GM23248 (cell line): Measurements from ENCODE around the gene RAPGEF4. TPM values are rescaled to one million over a fixed set of nuclear protein-coding genes. Genes with fewer than 3 reads are reported as not detected.

Experiments used
- DNase-seq: peaks from one replicate; pipeline ENCODE4 v3.0.0-alpha.2; 2015
- H2AFZ ChIP-seq: fragments of 200-600 bp; sonication (generic); 2 replicates; pipeline ENCODE4 v1.6.1; 2016; ENCODE audit warnings: antibody characterized with exemption
- H3F3A ChIP-seq: fragments of 200-600 bp; sonication (generic); 2 replicates; pipeline ENCODE4 v1.6.1; 2016; ENCODE audit warnings: mild to moderate bottlenecking, antibody characterized with exemption, mixed run types; ENCODE audit not compliant: insufficient read depth
- H3K27ac ChIP-seq: fragments of 200-600 bp; sonication (generic); 2 replicates; pipeline ENCODE4 v1.5.1; 2016; ENCODE audit warnings: mild to moderate bottlenecking
- H3K27me3 ChIP-seq: fragments of 200-600 bp; sonication (generic); replicated peaks from 2 replicates; pipeline ENCODE4 v1.6.1; 2016; ENCODE audit warnings: mild to moderate bottlenecking; ENCODE audit not compliant: insufficient read depth
- H3K36me3 ChIP-seq: fragments of 200-600 bp; sonication (generic); 2 replicates; pipeline ENCODE4 v1.6.1; 2016; ENCODE audit warnings: low read depth, mild to moderate bottlenecking
- H3K4me1 ChIP-seq: fragments of 200-600 bp; sonication (generic); 2 replicates; pipeline ENCODE4 v1.6.1; 2016; ENCODE audit warnings: mild to moderate bottlenecking; ENCODE audit not compliant: insufficient read depth
- H3K4me2 ChIP-seq: fragments of 200-600 bp; sonication (generic); one replicate; pipeline ENCODE4 v1.6.1; 2016; ENCODE audit warnings: mild to moderate bottlenecking; ENCODE audit not compliant: unreplicated experiment
- H3K4me3 ChIP-seq: fragments of 200-600 bp; sonication (generic); 2 replicates; pipeline ENCODE4 v1.5.1; 2016; ENCODE audit warnings: mild to moderate bottlenecking
- H3K79me2 ChIP-seq: fragments of 200-600 bp; sonication (generic); 2 replicates; pipeline ENCODE4 v1.6.1; 2016; ENCODE audit warnings: mild to moderate bottlenecking; ENCODE audit not compliant: insufficient read depth
- H3K9ac ChIP-seq: fragments of 200-600 bp; sonication (generic); 2 replicates; pipeline ENCODE4 v1.6.1; 2016; ENCODE audit warnings: mild to moderate bottlenecking
- H3K9me2 ChIP-seq: fragments of 200-600 bp; sonication (generic); 2 replicates; pipeline ENCODE4 v1.6.1; 2016; ENCODE audit warnings: mixed run types, mild to moderate bottlenecking, moderate library complexity; ENCODE audit not compliant: insufficient read depth
- H3K9me3 ChIP-seq: fragments of 200-600 bp; sonication (generic); one replicate; pipeline ENCODE4 v1.6.1; 2017; ENCODE audit warnings: low read depth
- H4K20me1 ChIP-seq: fragments of 200-600 bp; sonication (generic); 2 replicates; pipeline ENCODE4 v1.6.0; 2016; ENCODE audit not compliant: insufficient read depth
- EZH2 ChIP-seq: fragments of 200-600 bp; sonication (generic); IDR thresholded peaks from 2 replicates; pipeline ENCODE4 v1.6.1; 2018; ENCODE audit warnings: antibody characterized with exemption, mild to moderate bottlenecking; ENCODE audit not compliant: insufficient read depth, poor library complexity, severe bottlenecking
- EZH2phosphoT487 ChIP-seq: fragments of 200-600 bp; sonication (generic); IDR thresholded peaks from 2 replicates; pipeline ENCODE4 v1.6.1; 2018; ENCODE audit warnings: antibody characterized with exemption, moderate library complexity, mild to moderate bottlenecking, low read depth; ENCODE audit not compliant: insufficient read depth
- WGBS, 2 experiments: methylation state at CpG; one replicate each; pipeline ENCODE4 v1.1.6; 2015 to 2017; ENCODE audit warnings: low lambda C conversion rate in 2 of 2, low coverage in 1 of 2; ENCODE audit errors: missing lambda C conversion rate in 2 of 2; 5-methylcytosine and 5-hydroxymethylcytosine counted together
- in situ Hi-C: fragments of 300-500 bp; cut with MboI; formaldehyde crosslinking; loops from 2 replicates; pipeline ENCODE4 v1.15.0; 2020
- polyA plus RNA-seq: library from polyadenylated mRNA; unstranded; fragments of >200 nt; fragmentation: Nextera tagmentation; extraction: Ambion mirVana; gene quantifications from 2 replicates; pipeline ENCODE4 v1.2.1, GENCODE V29; 2016
- total RNA-seq: library from RNA; depleted of rRNA; stranded (reverse); fragments of >200 nt; shearing (Covaris generic); gene quantifications from 2 replicates; pipeline ENCODE4 v1.2.3, GENCODE V29; 2014

The RAPGEF4 gene
- total and polyA plus RNA-seq, 2 experiments from 2014 or later, result 2.2 TPM; not detected in 1

DNA sequence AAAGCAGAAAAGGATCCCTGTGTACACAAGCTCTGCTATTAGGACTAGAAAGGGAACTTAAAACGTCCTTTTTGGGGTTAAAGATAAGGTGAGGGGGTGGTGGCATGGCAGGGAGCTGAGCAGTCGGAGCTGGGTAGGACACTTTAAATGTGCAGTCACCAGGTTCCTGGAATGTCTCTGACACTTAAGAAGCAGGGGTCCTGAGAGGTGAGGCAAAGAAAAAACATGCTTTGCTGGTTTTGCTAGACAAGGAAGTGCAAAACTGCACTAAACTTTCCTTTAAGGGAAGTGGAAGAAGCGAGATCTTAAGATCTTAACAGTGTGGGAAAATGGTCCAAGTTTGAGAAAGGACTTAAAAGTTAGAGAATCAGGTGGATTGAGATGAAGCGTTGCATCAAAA lies 240.5 kb downstream of the RAPGEF4 start:
- H3K4me3 ChIP-seq, result no peak overlapping the region
- no peak overlapping the region for H3K27ac ChIP-seq
- no peak overlapping the region for H3K9ac ChIP-seq
- H3K36me3 ChIP-seq, result no peaks in the 10 kb centered on the region
- in situ Hi-C loops, result no loop called here
- no peaks in the 10 kb centered on the region for H3K4me1 ChIP-seq
- H3K9me2 ChIP-seq, result no peaks in the 10 kb centered on the region
- TF ChIP-seq EZH2phosphoT487, result no peak
- TF ChIP-seq EZH2, result no peak
- no peaks in the 10 kb centered on the region for H3K27me3 ChIP-seq
- H3K4me2 ChIP-seq, result no peak overlapping the region
- DNase-seq, result no peak
- no peak overlapping the region for H2AFZ ChIP-seq
- no peaks in the 10 kb centered on the region for H4K20me1 ChIP-seq
- H3K79me2 ChIP-seq, result no peaks in the 10 kb centered on the region
- 68 to 69% methylated on average over 4 of the region's 4 CpGs for whole genome bisulfite sequencing, 2 experiments
- H3F3A ChIP-seq, result no peaks in the 10 kb centered on the region; the same call in 1 of the 2 replicates
- H3K9me3 ChIP-seq, result no peaks in the 10 kb centered on the region

DNA sequence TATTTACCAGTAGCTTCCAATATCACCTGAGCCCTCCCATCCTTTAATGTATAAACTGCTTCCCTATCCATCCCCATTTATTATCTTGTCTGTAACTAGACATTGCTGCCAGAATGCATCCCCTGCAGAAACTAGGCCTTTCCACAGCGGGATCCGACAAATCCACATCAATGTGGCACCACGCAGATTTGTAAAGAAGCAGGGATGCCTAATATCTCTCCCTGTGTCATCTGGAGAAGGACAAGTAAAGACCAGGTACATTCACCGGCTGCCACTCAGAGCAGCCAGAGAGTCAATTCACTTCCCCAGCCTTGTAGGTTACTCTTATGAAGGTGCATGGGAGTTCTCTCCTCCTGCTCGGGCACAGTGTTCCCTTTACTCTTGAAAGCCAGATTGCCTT lies 241.2 kb downstream of the RAPGEF4 start:
- Histone ChIP-seq H3K9ac (no peak overlapping the region), H3F3A (no peaks in the 10 kb centered on the region; the same call in 1 of the 2 replicates), H3K4me3 (no peak overlapping the region), H3K9me2 (no peaks in the 10 kb centered on the region), H2AFZ (no peak overlapping the region), H3K79me2 (no peaks in the 10 kb centered on the region), H3K36me3 (no peaks in the 10 kb centered on the region), H3K27me3 (no peaks in the 10 kb centered on the region), H3K27ac (no peak overlapping the region), H3K4me1 (no peaks in the 10 kb centered on the region), H3K4me2 (no peak overlapping the region), H3K9me3 (no peaks in the 10 kb centered on the region), H4K20me1 (no peaks in the 10 kb centered on the region)
- no peak for TF ChIP-seq EZH2
- TF ChIP-seq EZH2phosphoT487, result no peak
- in situ Hi-C loops, result no loop called here
- DNase-seq, result no peak
- WGBS, 2 experiments, result 95 to 99% methylated on average over 5 of the region's 5 CpGs

DNA sequence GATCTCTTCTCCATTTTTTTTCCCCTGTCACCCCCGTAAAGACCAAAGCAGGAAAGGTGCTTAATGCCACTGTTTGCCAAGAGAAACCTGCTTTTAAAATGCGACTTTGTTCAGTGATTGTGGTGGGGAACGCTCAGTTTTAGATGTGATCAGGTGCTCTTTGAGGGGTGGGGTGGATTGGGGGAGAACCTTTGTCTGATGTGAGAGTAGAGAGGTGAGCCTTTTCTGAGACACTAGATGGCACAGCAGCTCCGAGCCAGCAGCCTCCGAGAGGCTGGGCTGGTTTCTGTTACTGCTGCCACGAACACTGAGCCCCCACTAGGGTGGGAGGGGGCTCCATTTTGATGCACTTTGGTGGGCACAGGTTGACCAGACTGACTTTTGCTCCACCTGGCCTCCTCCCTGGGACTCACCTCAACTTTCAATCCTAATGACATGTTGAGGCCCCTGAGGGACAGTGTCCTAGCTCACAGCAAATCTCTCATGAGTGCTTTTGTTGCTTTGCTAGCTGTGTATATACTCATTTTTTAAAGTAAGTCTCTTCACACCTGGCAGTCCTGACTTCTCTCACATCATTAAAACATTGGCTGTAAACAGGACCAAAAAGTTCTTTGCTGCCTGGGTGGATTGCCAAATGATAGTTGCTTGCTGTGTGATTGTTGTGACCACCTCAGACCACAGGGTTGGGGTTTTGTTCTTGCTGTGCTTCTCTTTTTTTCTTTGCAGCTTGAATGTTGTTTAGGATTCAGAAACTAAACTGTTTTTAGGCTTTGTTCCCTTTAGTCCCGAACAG lies 241.8 kb downstream of the RAPGEF4 start:
- no peak for TF ChIP-seq EZH2phosphoT487
- no peak for TF ChIP-seq EZH2
- no peak overlapping the region for H3K4me2 ChIP-seq
- no peaks in the 10 kb centered on the region for H3K4me1 ChIP-seq
- no peaks in the 10 kb centered on the region for H4K20me1 ChIP-seq
- H3K79me2 ChIP-seq, result no peaks in the 10 kb centered on the region
- no peaks in the 10 kb centered on the region for H3K36me3 ChIP-seq
- WGBS, 2 experiments, result 77% methylated on average over 6 to 7 of the region's 7 CpGs
- H3K27me3 ChIP-seq, result no peaks in the 10 kb centered on the region
- H3K4me3 ChIP-seq, result no peak overlapping the region
- no peak for DNase-seq
- H3K9me3 ChIP-seq, result no peaks in the 10 kb centered on the region
- no peak overlapping the region for H3K9ac ChIP-seq
- H3F3A ChIP-seq, result no peaks in the 10 kb centered on the region; the same call in 1 of the 2 replicates
- H2AFZ ChIP-seq, result no peak overlapping the region
- no peaks in the 10 kb centered on the region for H3K9me2 ChIP-seq
- H3K27ac ChIP-seq, result no peak overlapping the region
- in situ Hi-C loops, result no loop called here

DNA sequence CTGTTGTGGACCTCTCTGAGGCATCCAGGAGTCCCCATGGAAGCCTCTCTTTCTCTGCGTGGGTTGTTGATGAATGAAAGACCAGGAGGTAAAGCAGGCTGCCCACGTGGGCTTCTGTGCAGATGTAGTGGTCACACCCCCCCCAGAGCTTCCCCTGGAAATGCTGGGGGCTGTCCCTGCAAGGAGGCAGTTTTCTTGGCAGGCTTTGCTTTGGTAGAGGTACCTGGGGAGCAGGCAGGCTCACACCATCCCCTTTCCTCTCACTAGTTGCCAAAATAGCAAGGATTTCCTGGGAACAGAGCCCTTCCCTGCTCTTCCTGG lies 242.4 kb downstream of the RAPGEF4 start:
- no peaks in the 10 kb centered on the region for H3K9me3 ChIP-seq
- DNase-seq, result no peak
- no peak overlapping the region for H3K4me2 ChIP-seq
- in situ Hi-C loops, result no loop called here
- H3K27ac ChIP-seq, result no peak overlapping the region
- no peaks in the 10 kb centered on the region for H3K79me2 ChIP-seq
- no peaks in the 10 kb centered on the region for H3K36me3 ChIP-seq
- WGBS, 2 experiments, result 48 to 51% methylated on average over 2 of the region's 2 CpGs
- H3K9ac ChIP-seq, result no peak overlapping the region
- no peaks in the 10 kb centered on the region for H4K20me1 ChIP-seq
- no peaks in the 10 kb centered on the region for H3K9me2 ChIP-seq
- H3K4me1 ChIP-seq, result no peaks in the 10 kb centered on the region
- no peak overlapping the region for H3K4me3 ChIP-seq
- H3F3A ChIP-seq, result no peaks in the 10 kb centered on the region; the same call in 1 of the 2 replicates
- H2AFZ ChIP-seq, result no peak overlapping the region
- TF ChIP-seq EZH2 (no peak), EZH2phosphoT487 (no peak)
- no peaks in the 10 kb centered on the region for H3K27me3 ChIP-seq
